ENCODE results near the gene RANBP6. TPM values are rescaled to one million over a fixed set of nuclear protein-coding genes. Genes with fewer than 3 reads are reported as not detected.

RANBP6 gene
- total and polyA plus RNA-seq, 2 donors (not counting 1 experiment from before 2014, with no cell fraction given), result 7.2 to 25.9 TPM

GRCh38 chr9:6052293-6052919, 37.0 kb upstream of the RANBP6 start:
- Mint-ChIP-seq H3K4me3 (no peak overlapping the region), H3K27ac (peak overlapping the region; percentile 67), H3K27me3 (no peaks in the 10 kb centered on the region), H3K9me3 (ENCODE audit: insufficient read depth) (no peaks in the 10 kb centered on the region), H3K4me1 (peaks cover 24% of the 10 kb centered on the region)
- TF ChIP-seq EZH2 (IDR thresholded peaks at IDR 0.05; ENCODE audit: borderline replicate concordance, insufficient read depth, low read depth, low read length, poor library complexity, severe bottlenecking), result no peak
- TF ChIP-seq, protein P1, sequence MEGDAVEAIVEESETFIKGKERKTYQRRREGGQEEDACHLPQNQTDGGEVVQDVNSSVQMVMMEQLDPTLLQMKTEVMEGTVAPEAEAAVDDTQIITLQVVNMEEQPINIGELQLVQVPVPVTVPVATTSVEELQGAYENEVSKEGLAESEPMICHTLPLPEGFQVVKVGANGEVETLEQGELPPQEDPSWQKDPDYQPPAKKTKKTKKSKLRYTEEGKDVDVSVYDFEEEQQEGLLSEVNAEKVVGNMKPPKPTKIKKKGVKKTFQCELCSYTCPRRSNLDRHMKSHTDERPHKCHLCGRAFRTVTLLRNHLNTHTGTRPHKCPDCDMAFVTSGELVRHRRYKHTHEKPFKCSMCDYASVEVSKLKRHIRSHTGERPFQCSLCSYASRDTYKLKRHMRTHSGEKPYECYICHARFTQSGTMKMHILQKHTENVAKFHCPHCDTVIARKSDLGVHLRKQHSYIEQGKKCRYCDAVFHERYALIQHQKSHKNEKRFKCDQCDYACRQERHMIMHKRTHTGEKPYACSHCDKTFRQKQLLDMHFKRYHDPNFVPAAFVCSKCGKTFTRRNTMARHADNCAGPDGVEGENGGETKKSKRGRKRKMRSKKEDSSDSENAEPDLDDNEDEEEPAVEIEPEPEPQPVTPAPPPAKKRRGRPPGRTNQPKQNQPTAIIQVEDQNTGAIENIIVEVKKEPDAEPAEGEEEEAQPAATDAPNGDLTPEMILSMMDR (IDR thresholded peaks at IDR 0.05), result no peak
- Histone ChIP-seq H3K36me3 (replicated peaks in 1 of 2; ENCODE audit: control extremely low read depth in 1 of 2, control insufficient read depth in 1 of 2, extremely low read depth in 1 of 2, insufficient read depth in 2 of 2, low read length in 1 of 2) (no peaks in the 10 kb centered on the region), H3K4me3 (ENCODE audit: control extremely low read depth in 1 of 5, extremely low read depth in 1 of 5, insufficient read depth in 1 of 5, low read depth in 2 of 5, low read length in 4 of 5) (no peak overlapping the region), H3K79me2 (ENCODE audit: control insufficient read depth, insufficient read depth, low read length) (no peaks in the 10 kb centered on the region), H4K20me1 (ENCODE audit: control insufficient read depth, insufficient read depth, low read length, poor library complexity, severe bottlenecking) (no peaks in the 10 kb centered on the region), H3K9ac (ENCODE audit: low read length) (no peak overlapping the region), H3K27me3 (replicated peaks in 1 of 4; ENCODE audit: control extremely low read depth in 1 of 4, control insufficient read depth in 3 of 4, insufficient read depth in 4 of 4, low read length in 3 of 4) (peaks cover 0 to 2% (median 0%) of the 10 kb centered on the region in 4 experiments), H3K9me3 (ENCODE audit: control extremely low read depth in 1 of 3, control insufficient read depth in 2 of 3, insufficient read depth in 1 of 3, low read length in 2 of 3) (peaks cover 0 to 4% (median 0%) of the 10 kb centered on the region in 3 donors), H2AFZ (ENCODE audit: insufficient read depth, low read depth, low read length, poor library complexity, severe bottlenecking) (no peak overlapping the region), H3K27ac (ENCODE audit: low read length in 2 of 2) (no peak overlapping the region), H3K4me2 (replicated peaks; ENCODE audit: low read depth, low read length, poor library complexity, severe bottlenecking) (no peak overlapping the region), H3K4me1 (ENCODE audit: control insufficient read depth in 2 of 2, insufficient read depth in 2 of 2, low read length in 2 of 2) (peaks cover 11 to 26% of the 10 kb centered on the region in 2 donors)
- intact Hi-C loops (cut with micrococcal nuclease), result loop anchor here (10.0 kb wide), 1 partner anchor 868 kb away; the partner anchor contains the start of gene INSL6
- CTCF ChIA-PET, result interaction anchor here (3.2 to 5.9 kb wide), 3 partner anchors 14 to 166 kb away, joined by 14 to 107 read pairs (median 39); no protein-coding TSS in a partner anchor
- no CpG with 5 or more reads among the region's 2 CpGs for WGBS (ENCODE audit: insufficient coverage)
- DNase-seq (no peak), ATAC-seq (ENCODE audit: low read depth) (no peak)
- POLR2A ChIA-PET, result no interaction called here

DNA sequence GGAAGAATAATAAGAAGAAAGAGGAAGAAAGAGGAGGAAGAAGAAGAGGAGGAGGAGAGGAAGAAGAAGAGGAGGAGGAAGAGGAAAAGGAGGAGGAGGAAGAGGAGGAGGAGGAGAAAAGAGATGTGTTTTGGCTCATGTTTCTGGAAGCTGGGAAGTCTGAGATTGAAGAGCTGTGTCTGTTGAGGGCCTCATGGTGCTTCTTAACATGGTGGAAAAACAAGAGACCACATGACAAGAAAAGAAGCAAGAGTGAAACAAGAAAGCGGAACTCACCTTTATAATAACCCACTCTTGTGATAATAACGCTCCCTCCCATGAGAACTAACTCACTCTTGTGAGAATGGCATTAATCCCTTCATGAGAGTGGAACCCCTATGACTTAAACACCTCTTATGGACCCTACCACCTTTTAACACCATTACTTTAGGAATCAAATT, 36.1 kb upstream of the RANBP6 start:
- Histone ChIP-seq H3K4me2 (replicated peaks; ENCODE audit: low read depth, low read length, poor library complexity, severe bottlenecking) (peak overlapping the region; percentile 29), H2AFZ (ENCODE audit: insufficient read depth, low read depth, low read length, poor library complexity, severe bottlenecking) (peak overlapping the region; percentile 72), H4K20me1 (ENCODE audit: control insufficient read depth, insufficient read depth, low read length, poor library complexity, severe bottlenecking) (no peaks in the 10 kb centered on the region), H3K9me3 (ENCODE audit: control extremely low read depth in 1 of 3, control insufficient read depth in 2 of 3, insufficient read depth in 1 of 3, low read length in 2 of 3) (peaks cover 0 to 4% (median 0%) of the 10 kb centered on the region in 3 donors), H3K27me3 (replicated peaks in 1 of 4; ENCODE audit: control extremely low read depth in 1 of 4, control insufficient read depth in 3 of 4, insufficient read depth in 4 of 4, low read length in 3 of 4) (peaks cover 0 to 2% (median 0%) of the 10 kb centered on the region in 4 experiments), H3K4me1 (ENCODE audit: control insufficient read depth in 2 of 2, insufficient read depth in 2 of 2, low read length in 2 of 2) (peaks cover 11 to 26% of the 10 kb centered on the region in 2 donors), H3K79me2 (ENCODE audit: control insufficient read depth, insufficient read depth, low read length) (no peaks in the 10 kb centered on the region), H3K27ac (ENCODE audit: low read length in 2 of 2) (peak overlapping the region; percentile 58 to 60), H3K36me3 (replicated peaks in 1 of 2; ENCODE audit: control extremely low read depth in 1 of 2, control insufficient read depth in 1 of 2, extremely low read depth in 1 of 2, insufficient read depth in 2 of 2, low read length in 1 of 2) (no peaks in the 10 kb centered on the region), H3K4me3 (ENCODE audit: control extremely low read depth in 1 of 5, extremely low read depth in 1 of 5, insufficient read depth in 1 of 5, low read depth in 2 of 5, low read length in 4 of 5) (no peak overlapping the region), H3K9ac (ENCODE audit: low read length) (no peak overlapping the region)
- no peaks in the 10 kb centered on the region for H3K9me3 Mint-ChIP-seq (ENCODE audit: insufficient read depth)
- peak overlapping the region; percentile 85 for H3K27ac Mint-ChIP-seq
- DNase-seq, result peak; percentile 70
- 21% methylated on average over 2 of the region's 2 CpGs for WGBS (ENCODE audit: insufficient coverage)
- peaks cover 4% of the 10 kb centered on the region for H3K27me3 Mint-ChIP-seq
- peaks cover 24% of the 10 kb centered on the region for H3K4me1 Mint-ChIP-seq
- ChIA-PET CTCF (interaction anchor here (5.9 kb wide), 1 partner anchor 166 kb away, joined by 107 read pairs; no protein-coding TSS in a partner anchor), POLR2A (no interaction called here)
- intact Hi-C loops (cut with micrococcal nuclease), result loop anchor here (10.0 kb wide), 1 partner anchor 867 kb away; the partner anchor contains the start of gene INSL6
- ATAC-seq (ENCODE audit: low read depth), result peak; percentile 74
- H3K4me3 Mint-ChIP-seq, result peak overlapping the region; percentile 11
- TF ChIP-seq, protein P1 (IDR thresholded peaks at IDR 0.05), result no peak
- no peak for TF ChIP-seq EZH2 (IDR thresholded peaks at IDR 0.05; ENCODE audit: borderline replicate concordance, insufficient read depth, low read depth, low read length, poor library complexity, severe bottlenecking)
